Left forelimb (tissue), 1 donor: Measurements from ENCODE around the gene LMNTD2.

Source experiments
- DNase-seq: peaks from one replicate; pipeline ENCODE4 v3.0.0-alpha.2; 2018; ENCODE audit warnings: low spot score

Gene LMNTD2

DNA sequence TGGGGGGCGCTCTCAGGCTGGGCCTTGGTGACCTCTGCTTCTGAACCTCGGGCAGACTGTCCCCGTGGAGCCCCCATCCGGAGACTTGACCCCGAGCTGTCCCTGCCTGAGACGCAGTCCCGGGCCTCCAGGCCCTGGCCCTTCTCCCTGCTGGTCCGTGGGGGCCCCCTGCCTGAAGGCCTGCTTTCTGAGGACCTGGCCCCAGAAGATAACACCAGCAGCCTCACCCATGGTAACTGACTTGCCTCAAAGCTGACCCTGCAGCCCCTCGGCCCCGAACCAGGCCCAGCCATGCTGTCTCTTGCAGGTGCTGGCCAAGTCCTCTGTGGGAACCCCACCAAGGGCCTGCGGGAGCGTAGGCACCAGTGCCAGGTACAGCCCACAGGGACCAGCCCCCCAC lies 8.9 kb downstream of the LMNTD2 start:
- DNase-seq: no peak

GRCh38 chr11:551131-551530 lies 9.4 kb downstream of the LMNTD2 start:
- no peak for DNase-seq

GRCh38 chr11:550746-551085 lies 9.8 kb downstream of the LMNTD2 start:
- no peak for DNase-seq

- no peak for DNase-seq
These were observed 10.4 kb downstream of the LMNTD2 start for GRCh38 chr11:550021-550745.

DNA sequence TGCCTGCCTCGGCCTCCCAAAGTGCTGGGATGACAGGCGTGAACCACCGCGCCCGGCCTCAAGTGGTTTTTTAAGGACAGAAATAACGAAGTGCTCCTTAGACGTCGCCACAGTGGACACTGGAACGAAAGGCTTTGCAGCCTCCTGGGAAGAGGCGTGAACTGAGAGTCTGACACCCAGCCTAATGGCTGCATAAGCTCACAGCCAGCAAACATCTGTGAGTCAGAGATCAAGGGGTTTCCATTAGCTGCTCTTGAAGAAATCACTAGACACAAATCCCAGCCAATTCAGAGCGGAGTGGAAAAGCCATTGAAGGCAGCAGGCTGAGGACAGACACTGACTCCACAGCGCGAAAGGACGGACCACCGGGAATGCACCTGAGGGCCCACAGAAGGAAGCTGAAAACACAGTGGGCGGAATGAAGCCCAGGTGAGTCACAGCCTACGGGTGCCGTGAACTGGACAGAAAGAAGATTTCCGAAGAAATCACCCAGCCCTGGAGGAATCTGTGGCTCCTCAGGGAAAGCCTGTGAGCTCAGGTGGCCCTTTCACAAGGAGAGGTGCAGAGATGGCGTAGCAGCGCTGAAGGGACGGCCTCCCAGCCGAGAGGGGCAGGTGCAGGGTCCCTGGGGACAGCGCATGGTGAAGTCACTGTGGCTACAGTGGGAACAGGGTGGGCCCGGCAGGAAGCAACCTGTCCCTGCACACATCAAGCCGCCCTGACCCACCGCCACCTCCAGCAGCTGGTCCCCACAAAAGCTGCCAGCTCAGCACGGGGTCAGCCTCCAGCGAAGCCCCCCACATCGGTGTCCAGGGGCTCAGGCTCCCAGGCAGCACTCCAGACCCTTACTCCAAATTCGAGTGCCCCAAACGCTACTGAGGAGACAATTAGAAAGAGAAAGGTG lies 11.6 kb downstream of the LMNTD2 start:
- no peak for DNase-seq

GRCh38 chr11:545171-545570 lies 15.4 kb downstream of the LMNTD2 start:
- DNase-seq: no peak

- no peak for DNase-seq
These were observed 15.7 kb downstream of the LMNTD2 start for GRCh38 chr11:544817-545166.

- no peak for DNase-seq
These were observed 19.1 kb downstream of the LMNTD2 start for GRCh38 chr11:541433-541885.

DNA sequence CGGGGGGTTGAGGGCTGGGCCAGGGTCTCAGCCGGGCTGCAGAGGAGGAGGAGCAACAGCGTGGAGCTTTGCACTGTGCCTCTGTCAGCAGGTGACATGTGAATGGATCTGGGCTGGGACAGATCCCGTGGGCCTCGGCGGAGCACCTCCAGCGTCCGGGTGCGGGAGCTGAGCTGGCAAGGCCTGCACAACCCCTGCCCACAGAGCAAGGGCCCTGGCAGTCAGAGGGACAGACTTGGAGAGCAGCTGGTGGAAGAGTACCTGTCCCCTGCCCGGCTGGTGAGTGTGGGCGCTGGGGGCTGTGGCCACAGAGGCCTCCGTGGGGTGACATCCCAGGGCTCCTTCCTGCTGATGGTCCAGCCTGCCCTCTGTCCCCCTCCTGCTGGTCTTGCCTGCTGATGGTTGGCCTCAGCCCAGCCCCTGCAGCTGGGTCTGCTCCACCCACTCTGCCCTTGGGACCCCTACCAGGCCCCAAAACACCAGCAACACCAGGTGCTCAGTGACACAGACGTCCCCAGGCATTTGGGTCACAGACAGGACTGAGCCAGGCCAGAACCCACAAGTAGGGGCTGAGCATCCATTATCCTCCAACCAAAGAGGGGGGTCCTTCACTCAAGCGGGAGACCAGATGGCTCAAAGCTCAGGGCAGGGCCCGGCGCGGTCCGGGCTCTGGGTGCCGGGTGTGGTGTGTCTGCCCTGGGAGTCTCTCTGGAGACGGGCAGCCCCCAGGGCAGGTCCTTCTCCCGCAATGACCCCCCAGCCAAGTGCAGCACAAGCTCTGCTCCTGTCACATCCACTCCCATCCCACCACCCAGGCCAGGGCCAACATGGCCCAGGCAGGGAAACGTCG lies 19.7 kb downstream of the LMNTD2 start:
- DNase-seq: no peak

DNA sequence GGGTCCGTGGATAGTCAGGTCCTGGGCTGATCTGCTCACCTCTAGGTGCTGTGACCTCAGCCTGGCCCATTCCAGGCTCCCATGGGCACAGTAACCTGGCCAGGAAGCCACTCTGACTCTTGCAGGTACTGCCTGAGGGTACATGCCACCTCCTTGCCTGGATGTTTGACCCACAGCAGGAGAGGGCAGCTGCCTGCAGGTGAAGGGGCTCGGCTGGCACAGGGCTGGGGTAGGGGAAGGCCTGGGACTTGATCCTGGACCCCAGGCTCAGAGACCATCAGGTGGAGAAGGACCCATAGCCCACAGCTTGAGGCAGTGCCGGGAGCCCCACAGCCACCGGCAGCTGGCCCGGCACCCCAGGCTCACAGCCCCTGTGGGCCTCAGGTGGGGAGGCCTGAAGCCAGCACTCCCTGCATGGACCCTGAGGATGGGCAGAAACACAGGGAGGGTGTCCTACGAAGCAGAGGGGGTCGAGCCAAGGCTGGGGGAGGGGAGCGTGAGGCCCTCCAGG lies 20.5 kb downstream of the LMNTD2 start:
- DNase-seq: no peak

DNA sequence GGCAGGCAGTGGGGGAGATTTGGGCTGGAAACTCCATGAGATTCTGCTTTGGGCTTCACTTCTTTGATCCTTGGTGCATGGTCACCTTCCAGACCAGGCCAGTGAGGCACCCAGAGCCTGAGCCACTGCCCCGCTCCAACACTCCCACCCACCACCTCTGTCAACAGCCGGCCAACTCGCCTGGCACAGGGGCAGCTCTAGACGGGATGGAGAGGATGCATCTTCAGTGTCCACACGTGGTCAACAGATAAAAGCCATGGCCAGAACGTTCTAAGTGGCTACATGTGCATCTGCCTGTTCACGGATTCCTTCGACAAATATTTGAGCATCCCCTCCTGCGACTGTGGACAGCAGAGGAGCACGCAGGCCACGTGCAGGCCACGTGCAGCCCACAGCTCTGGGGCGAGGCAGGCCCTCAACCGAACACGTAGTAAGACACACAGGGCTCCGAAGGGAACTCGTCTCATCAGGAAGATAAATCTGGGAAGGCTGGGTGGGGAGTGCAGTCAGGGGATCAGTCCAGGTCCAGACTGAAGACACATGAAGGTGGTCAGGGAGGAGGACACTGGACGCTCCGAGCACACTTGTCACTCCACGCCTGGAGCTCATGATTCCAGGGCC lies 22.0 kb downstream of the LMNTD2 start:
- DNase-seq: no peak

DNA sequence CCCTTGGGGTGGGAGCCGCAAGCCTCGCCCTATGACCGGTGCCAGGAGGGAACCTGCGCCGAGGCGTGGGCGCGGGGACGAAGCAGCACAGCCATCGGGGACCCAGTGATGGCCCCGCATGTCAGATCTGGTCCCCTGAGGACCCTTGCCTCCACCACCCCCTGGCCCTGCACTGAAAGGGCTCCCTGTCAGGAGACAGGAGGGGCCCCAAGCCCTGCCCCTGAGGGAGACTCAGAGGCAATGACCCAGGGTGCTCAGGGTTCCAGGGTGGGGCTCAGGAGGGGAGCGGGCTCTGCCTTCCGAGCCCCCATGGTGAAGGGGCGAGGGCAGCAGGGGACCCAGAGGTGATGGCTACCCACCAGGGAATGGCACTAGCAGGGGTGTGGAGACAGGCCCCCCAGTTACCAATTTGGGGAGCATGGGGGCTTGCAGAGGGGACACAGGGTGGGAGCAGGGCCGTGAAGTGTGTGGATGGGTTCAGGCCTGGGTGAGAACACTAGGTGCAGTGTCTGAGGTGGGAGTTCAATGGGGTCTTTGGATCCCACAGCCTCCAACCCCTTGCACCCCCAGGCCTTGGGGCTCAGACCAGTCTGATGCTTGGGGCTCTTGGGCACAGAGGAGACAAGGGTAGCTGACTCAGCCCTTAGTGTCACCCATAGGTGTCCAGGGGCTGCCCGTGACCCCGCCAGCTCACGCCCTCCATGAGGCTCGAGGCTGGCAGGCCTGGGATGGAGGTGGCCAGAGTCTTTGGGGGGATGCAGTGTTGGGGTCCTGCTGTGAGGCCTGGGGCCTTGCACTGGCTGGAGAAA lies 22.7 kb downstream of the LMNTD2 start:
- DNase-seq: no peak

DNA sequence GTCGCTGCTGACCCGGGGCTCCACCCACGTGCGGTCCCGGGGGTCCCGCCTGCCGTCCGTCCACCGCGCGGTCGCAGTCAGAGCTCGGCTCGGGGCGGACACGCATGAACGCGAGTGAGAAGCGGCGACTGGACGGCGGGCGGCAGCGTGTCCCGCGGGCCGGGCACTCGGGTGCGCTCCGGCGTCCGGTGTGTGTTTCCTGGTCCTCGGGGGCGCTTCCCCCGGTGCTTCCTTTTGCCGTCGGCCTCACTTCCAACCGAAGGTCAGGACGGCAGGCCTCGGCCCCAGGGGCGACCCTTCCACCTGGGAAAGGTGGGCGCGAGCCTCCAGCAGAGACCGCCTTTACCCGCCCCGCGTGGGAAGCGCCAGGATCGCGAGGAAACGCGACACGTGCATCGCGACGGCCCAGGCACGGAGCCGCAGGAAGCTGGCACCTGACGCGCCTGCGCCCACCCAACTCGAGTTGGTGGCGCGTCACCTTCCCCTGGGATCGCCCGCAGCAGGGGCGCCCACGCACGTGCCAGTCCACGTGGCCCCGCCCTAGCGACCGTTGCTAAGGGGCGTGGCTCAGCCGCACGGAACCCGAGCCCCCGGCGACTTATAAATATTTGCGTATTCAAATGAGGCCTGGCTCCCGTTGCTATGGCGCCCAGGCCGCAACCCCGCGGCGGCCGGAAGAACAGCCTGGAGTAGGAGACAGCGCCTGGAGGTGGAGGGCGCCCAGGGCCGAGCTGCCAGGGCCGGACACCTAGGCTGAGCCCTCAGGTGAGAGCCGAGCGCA lies 23.5 kb downstream of the LMNTD2 start, which contains the start of gene LRRC56:
Gene LRRC56, plus strand, starts transcription at position 687 of the 781 bp plus-strand sequence. CDS start 3,158 bp downstream, outside the sequence.
- DNase-seq: no peak

GRCh38 chr11:535519-536454 lies 24.8 kb downstream of the LMNTD2 start, which contains the start of gene HRAS:
TSS of gene HRAS (minus strand) at chr11:535576.
- peak; percentile 96 for DNase-seq

GRCh38 chr11:535210-535518 lies 25.4 kb downstream of the LMNTD2 start:
- DNase-seq: no peak

- DNase-seq: peak; percentile 61
These were observed 25.9 kb downstream of the LMNTD2 start for GRCh38 chr11:534396-535209.

- DNase-seq: peak; percentile 69
These were observed 26.7 kb downstream of the LMNTD2 start for GRCh38 chr11:533586-534395.
